Measurements from ENCODE around the gene SH2D4B.

SH2D4B gene

GRCh38 chr10:80579181-80579763, 41.6 kb downstream of the SH2D4B start:
- Histone ChIP-seq H3K27ac (ENCODE audit: low read depth, low read length, poor library complexity, severe bottlenecking) (no peak overlapping the region), H3K27me3 (ENCODE audit: insufficient read depth, low read length) (no peaks in the 10 kb centered on the region; the same call in 1 of the 2 replicates), H2AFZ (ENCODE audit: low read length) (no peak overlapping the region), H3K9ac (ENCODE audit: low read length) (no peak overlapping the region), H3K79me2 (ENCODE audit: insufficient read depth, low read length) (no peaks in the 10 kb centered on the region), H3K4me2 (ENCODE audit: low read length) (no peak overlapping the region), H3K9me3 (ENCODE audit: low read length) (no peaks in the 10 kb centered on the region), H3K4me3 (ENCODE audit: low read depth, low read length, poor library complexity, severe bottlenecking) (no peak overlapping the region), H3K9me2 (ENCODE audit: low read depth, low read length) (no peaks in the 10 kb centered on the region), H4K20me1 (ENCODE audit: insufficient read depth, low read length) (no peaks in the 10 kb centered on the region), H3K4me1 (ENCODE audit: insufficient read depth, low read length, severe bottlenecking) (no peaks in the 10 kb centered on the region), H3K36me3 (ENCODE audit: insufficient read depth, low read length) (no peaks in the 10 kb centered on the region; the same call in 1 of the 2 replicates), H3F3A (ENCODE audit: insufficient read depth, low read length) (no peaks in the 10 kb centered on the region)
- no peak for TF ChIP-seq EZH2 (IDR thresholded peaks at IDR 0.05; ENCODE audit: borderline replicate concordance, low read length)
- TF ChIP-seq CTCF (IDR thresholded peaks at IDR 0.05; ENCODE audit: low read length) = no peak

- Histone ChIP-seq H4K20me1 (ENCODE audit: insufficient read depth, low read length) (no peaks in the 10 kb centered on the region), H3K9me2 (ENCODE audit: low read depth, low read length) (no peaks in the 10 kb centered on the region), H3K9ac (ENCODE audit: low read length) (no peak overlapping the region), H3K27ac (ENCODE audit: low read depth, low read length, poor library complexity, severe bottlenecking) (no peak overlapping the region), H3K9me3 (ENCODE audit: low read length) (no peaks in the 10 kb centered on the region), H3F3A (ENCODE audit: insufficient read depth, low read length) (no peaks in the 10 kb centered on the region), H3K27me3 (ENCODE audit: insufficient read depth, low read length) (no peaks in the 10 kb centered on the region; the same call in 1 of the 2 replicates), H3K4me3 (ENCODE audit: low read depth, low read length, poor library complexity, severe bottlenecking) (no peak overlapping the region), H3K79me2 (ENCODE audit: insufficient read depth, low read length) (no peaks in the 10 kb centered on the region), H3K4me1 (ENCODE audit: insufficient read depth, low read length, severe bottlenecking) (no peaks in the 10 kb centered on the region), H2AFZ (ENCODE audit: low read length) (no peak overlapping the region), H3K4me2 (ENCODE audit: low read length) (no peak overlapping the region), H3K36me3 (ENCODE audit: insufficient read depth, low read length) (no peaks in the 10 kb centered on the region; the same call in 1 of the 2 replicates)
- TF ChIP-seq EZH2 (IDR thresholded peaks at IDR 0.05; ENCODE audit: borderline replicate concordance, low read length) (no peak), CTCF (IDR thresholded peaks at IDR 0.05; ENCODE audit: low read length) (no peak)
Observed at GRCh38 chr10:80579849-80580637, 42.3 kb downstream of the SH2D4B start.

- no peaks in the 10 kb centered on the region for H3K9me3 ChIP-seq (ENCODE audit: low read length)
- H3K4me3 ChIP-seq (ENCODE audit: low read depth, low read length, poor library complexity, severe bottlenecking) = no peak overlapping the region
- H3F3A ChIP-seq (ENCODE audit: insufficient read depth, low read length) = no peaks in the 10 kb centered on the region
- no peak overlapping the region for H2AFZ ChIP-seq (ENCODE audit: low read length)
- H3K27me3 ChIP-seq (ENCODE audit: insufficient read depth, low read length) = no peaks in the 10 kb centered on the region; the same call in 1 of the 2 replicates
- H3K27ac ChIP-seq (ENCODE audit: low read depth, low read length, poor library complexity, severe bottlenecking) = no peak overlapping the region
- TF ChIP-seq EZH2 (IDR thresholded peaks at IDR 0.05; ENCODE audit: borderline replicate concordance, low read length) (no peak), CTCF (IDR thresholded peaks at IDR 0.05; ENCODE audit: low read length) (no peak)
- no peaks in the 10 kb centered on the region for H3K9me2 ChIP-seq (ENCODE audit: low read depth, low read length)
- H4K20me1 ChIP-seq (ENCODE audit: insufficient read depth, low read length) = no peaks in the 10 kb centered on the region
- no peaks in the 10 kb centered on the region for H3K79me2 ChIP-seq (ENCODE audit: insufficient read depth, low read length)
- no peak overlapping the region for H3K4me2 ChIP-seq (ENCODE audit: low read length)
- no peak overlapping the region for H3K9ac ChIP-seq (ENCODE audit: low read length)
- no peaks in the 10 kb centered on the region; the same call in 1 of the 2 replicates for H3K36me3 ChIP-seq (ENCODE audit: insufficient read depth, low read length)
- no peaks in the 10 kb centered on the region for H3K4me1 ChIP-seq (ENCODE audit: insufficient read depth, low read length, severe bottlenecking)
Observed at GRCh38 chr10:80580638-80581468, 43.2 kb downstream of the SH2D4B start.

Data from OCI-LY1 (cell line).